A549 (cell line): Measurements from ENCODE around the gene PDE10A. TPM values are rescaled to one million over a fixed set of nuclear protein-coding genes. Genes with fewer than 3 reads are reported as not detected.
"Not testable (repeated sequence)": the region's sequence is repeated elsewhere in the genome, so short reads cannot be mapped to it uniquely, and the experiment has no call there.

ENCODE experiments used
- ATAC-seq, 2 experiments: fragments of 200-7000 bp in 1 of 2; fragments of >200 bp in 1 of 2; cut with Nextera tagmentation in 1 of 2; cut with Tn5 transposase in 1 of 2; 3 replicates each; pipeline versions ENCODE4 v1.8.0 to v1.9.1; 2018 to 2020; ENCODE audit warnings: mild to moderate bottlenecking in 1 of 2, moderate library complexity in 1 of 2
- CTCF ChIA-PET: fragments of 300-600 bp; sonication (Branson Sonifier 250); formaldehyde crosslinking; extraction: SDS; loops from one replicate; lab custom pipeline; 2021; ENCODE audit warnings: antibody characterized with exemption, inconsistent platforms; lab: Yijun Ruan, JAX
- POLR2A ChIA-PET: fragments of 350-600 bp; formaldehyde crosslinking; extraction: SDS; loops from one replicate; lab custom pipeline; 2021; ENCODE audit warnings: antibody characterized with exemption, inconsistent platforms; lab: Yijun Ruan, JAX
- DNase-seq, 2 experiments: peaks; one replicate each; pipeline versions ENCODE4 v3.0.0 to v3.0.0-alpha.2; 2011 to 2016; ENCODE audit warnings: low read depth in 1 of 2, low spot score in 1 of 2
- FAIRE-seq: peaks from 2 replicates; lab custom pipeline; 2011; peaks lifted over from hg19 to GRCh38; lab: Jason Lieb, UNC
- H3K27ac ChIP-seq, 2 experiments: fragments of >200 bp; sonication (Bioruptor Twin); formaldehyde crosslinking; 3 replicates each; pipeline ENCODE4 v1.5.1; 2016 to 2017
- H3K4me1 ChIP-seq: fragments of >200 bp; sonication (Bioruptor Twin); formaldehyde crosslinking; 3 replicates; pipeline ENCODE4 v1.6.1; 2016
- H3K4me2 ChIP-seq: fragments of >200 bp; sonication (Bioruptor Twin); formaldehyde crosslinking; 3 replicates; pipeline ENCODE4 v1.6.1; 2016
- H3K4me3 ChIP-seq: fragments of >200 bp; sonication (Bioruptor Twin); formaldehyde crosslinking; 3 replicates; pipeline ENCODE4 v1.5.1; 2016
- H3K9me3 ChIP-seq: fragments of >200 bp; sonication (Bioruptor Twin); formaldehyde crosslinking; 3 replicates; pipeline ENCODE4 v1.6.1; 2016
- CBX8 ChIP-seq: fragments of 200-600 bp; sonication (generic); IDR thresholded peaks from 2 replicates; pipeline ENCODE4 v1.6.1; 2016
- CHD2 ChIP-seq: fragments of 150-350 bp; IDR thresholded peaks from 2 replicates; pipeline ENCODE4 v1.6.1; 2014; ENCODE audit warnings: low read length; ENCODE audit not compliant: partially characterized antibody
- CHD4 ChIP-seq: fragments of 200-600 bp; sonication (generic); IDR thresholded peaks from 2 replicates; pipeline ENCODE4 v1.6.1; 2016; ENCODE audit warnings: antibody characterized with exemption, mild to moderate bottlenecking, borderline replicate concordance
- EHF ChIP-seq: fragments of 250-450 bp; sonication (Bioruptor Pico); IDR thresholded peaks from 2 replicates; pipeline ENCODE4 v1.5.0; 2020; ENCODE audit warnings: mild to moderate bottlenecking
- FOXS1 ChIP-seq: fragments of 250-450 bp; sonication (Bioruptor Pico); IDR thresholded peaks from 2 replicates; pipeline ENCODE4 v1.5.0; 2020; ENCODE audit warnings: mild to moderate bottlenecking, moderate library complexity
- GATA3 ChIP-seq: IDR thresholded peaks from 2 replicates; pipeline ENCODE4 v1.6.1; 2012; ENCODE audit warnings: borderline replicate concordance
- JUNB ChIP-seq: fragments of >200 bp; sonication (Bioruptor Twin); formaldehyde crosslinking; IDR thresholded peaks from 2 replicates; pipeline ENCODE4 v1.6.1; 2016
- KDM5A ChIP-seq: fragments of 200-600 bp; sonication (generic); IDR thresholded peaks from 2 replicates; pipeline ENCODE4 v1.6.1; 2016; ENCODE audit warnings: antibody characterized with exemption, mild to moderate bottlenecking
- MAFK ChIP-seq: fragments of 450-650 bp; IDR thresholded peaks from 2 replicates; pipeline ENCODE4 v1.6.1; 2014; ENCODE audit not compliant: partially characterized antibody
- NFE2L2 ChIP-seq: fragments of 150-350 bp; conservative IDR thresholded peaks from 2 replicates; pipeline ENCODE4 v1.6.1; 2014; ENCODE audit warnings: low read length
- NR3C1 ChIP-seq: fragments of >200 bp; sonication (Bioruptor Twin); formaldehyde crosslinking; IDR thresholded peaks from 3 replicates; pipeline ENCODE4 v1.6.1; 2017
- POLR2A ChIP-seq: IDR thresholded peaks from 2 replicates; pipeline ENCODE4 v1.6.1; 2012; ENCODE audit warnings: mild to moderate bottlenecking, low read length
- RCOR1 ChIP-seq: fragments of 150-350 bp; IDR thresholded peaks from 2 replicates; pipeline ENCODE4 v1.6.1; 2014; ENCODE audit warnings: antibody characterized with exemption, low read length, low read depth
- SMC3 ChIP-seq: fragments of >200 bp; sonication (Bioruptor Twin); formaldehyde crosslinking; IDR thresholded peaks from 3 replicates; pipeline ENCODE4 v1.6.1; 2018; ENCODE audit warnings: inconsistent platforms
- ZC3H11A ChIP-seq: fragments of 450-650 bp; IDR thresholded peaks from 2 replicates; pipeline ENCODE4 v1.6.1; 2014; ENCODE audit warnings: antibody characterized with exemption, mild to moderate bottlenecking
- ZNF302 ChIP-seq: fragments of 250-450 bp; sonication (Bioruptor Pico); IDR thresholded peaks from 2 replicates; pipeline ENCODE4 v1.9.0; 2021; ENCODE audit warnings: inconsistent platforms, mild to moderate bottlenecking, moderate library complexity
- ZSCAN20 ChIP-seq: fragments of 250-450 bp; sonication (Bioruptor Pico); IDR thresholded peaks from 2 replicates; pipeline ENCODE4 v1.8.0; 2022; ENCODE audit warnings: mild to moderate bottlenecking, moderate library complexity
- WGBS: methylation state at CpG from one replicate; pipeline ENCODE4 v1.1.6; 2017; ENCODE audit errors: missing lambda C conversion rate; 5-methylcytosine and 5-hydroxymethylcytosine counted together
- polyA plus RNA-seq, 4 experiments: library from polyadenylated mRNA; depleted of rRNA in 3 of 4; stranded (reverse); fragments of >200 nt; fragmentation: RNase III in 1 of 4; extraction: RNeasy Plus Mini Kit Qiagen cat#74134 plus additional on column Dnase treatment in 1 of 4; gene quantifications; 2 replicates in 3 of 4; 3 replicates in 1 of 4; pipeline ENCODE4 v1.2.3, GENCODE V29; 2011 to 2017
- TF ChIP-seq, protein P1 (sequence below): fragments of >200 bp; sonication (Bioruptor Twin); formaldehyde crosslinking; IDR thresholded peaks from 3 replicates; pipeline ENCODE4 v1.6.1; 2016
- TF ChIP-seq, protein P2 (sequence below): IDR thresholded peaks from 2 replicates; pipeline ENCODE4 v1.6.1; 2012
- TF ChIP-seq, protein P3 (sequence below): fragments of 200-600 bp; sonication (generic); IDR thresholded peaks from 2 replicates; pipeline ENCODE4 v1.6.1; 2016; ENCODE audit warnings: antibody characterized with exemption, mild to moderate bottlenecking, moderate library complexity

PDE10A gene
- polyA plus RNA-seq, 2 of the 4 experiments (the other 2 are of a cell fraction) = 44.9 to 92.5 TPM

DNA sequence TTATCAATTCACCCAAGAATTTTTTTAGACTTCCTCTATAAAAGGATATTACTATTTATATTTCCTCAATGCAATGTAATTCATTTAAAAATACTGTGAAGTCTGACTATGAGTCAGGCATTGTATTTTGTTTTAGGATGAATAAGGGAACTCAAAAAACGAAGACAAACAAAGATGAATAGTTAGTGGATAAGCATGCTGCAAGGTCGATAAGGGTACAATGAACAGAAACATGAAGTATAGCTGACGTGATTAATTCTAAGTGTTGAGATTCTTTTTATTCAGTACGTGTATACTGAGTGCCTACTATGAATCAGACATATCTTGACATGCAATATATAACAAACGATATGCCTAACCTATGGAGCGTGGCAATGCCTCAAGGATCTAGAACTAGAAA is 105.4 kb downstream of the PDE10A start:
- Histone ChIP-seq H3K4me3 (no peak overlapping the region), H3K4me1 (peaks cover 44% of the 10 kb centered on the region), H3K9me3 (no peaks in the 10 kb centered on the region), H3K27ac (no peak overlapping the region), H3K4me2 (no peak overlapping the region)
- no peak for DNase-seq
- ATAC-seq = no peak
- POLR2A ChIA-PET = no interaction called here
- TF ChIP-seq NFE2L2 = no peak
- TF ChIP-seq CHD4 = no peak
- TF ChIP-seq, protein P1, sequence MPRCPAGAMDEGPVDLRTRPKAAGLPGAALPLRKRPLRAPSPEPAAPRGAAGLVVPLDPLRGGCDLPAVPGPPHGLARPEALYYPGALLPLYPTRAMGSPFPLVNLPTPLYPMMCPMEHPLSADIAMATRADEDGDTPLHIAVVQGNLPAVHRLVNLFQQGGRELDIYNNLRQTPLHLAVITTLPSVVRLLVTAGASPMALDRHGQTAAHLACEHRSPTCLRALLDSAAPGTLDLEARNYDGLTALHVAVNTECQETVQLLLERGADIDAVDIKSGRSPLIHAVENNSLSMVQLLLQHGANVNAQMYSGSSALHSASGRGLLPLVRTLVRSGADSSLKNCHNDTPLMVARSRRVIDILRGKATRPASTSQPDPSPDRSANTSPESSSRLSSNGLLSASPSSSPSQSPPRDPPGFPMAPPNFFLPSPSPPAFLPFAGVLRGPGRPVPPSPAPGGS = no peak
- TF ChIP-seq EHF (CRISPR knock-in tag) = no peak
- TF ChIP-seq MAFK = no peak
- no peak for TF ChIP-seq SMC3
- no peak for TF ChIP-seq NR3C1
- TF ChIP-seq, protein P2, sequence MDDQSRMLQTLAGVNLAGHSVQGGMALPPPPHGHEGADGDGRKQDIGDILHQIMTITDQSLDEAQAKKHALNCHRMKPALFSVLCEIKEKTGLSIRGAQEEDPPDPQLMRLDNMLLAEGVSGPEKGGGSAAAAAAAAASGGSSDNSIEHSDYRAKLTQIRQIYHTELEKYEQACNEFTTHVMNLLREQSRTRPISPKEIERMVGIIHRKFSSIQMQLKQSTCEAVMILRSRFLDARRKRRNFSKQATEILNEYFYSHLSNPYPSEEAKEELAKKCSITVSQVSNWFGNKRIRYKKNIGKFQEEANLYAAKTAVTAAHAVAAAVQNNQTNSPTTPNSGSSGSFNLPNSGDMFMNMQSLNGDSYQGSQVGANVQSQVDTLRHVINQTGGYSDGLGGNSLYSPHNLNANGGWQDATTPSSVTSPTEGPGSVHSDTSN = no peak
- no peak for TF ChIP-seq ZNF302 (CRISPR knock-in tag)
- no peak for TF ChIP-seq CHD2
- TF ChIP-seq, protein P3, sequence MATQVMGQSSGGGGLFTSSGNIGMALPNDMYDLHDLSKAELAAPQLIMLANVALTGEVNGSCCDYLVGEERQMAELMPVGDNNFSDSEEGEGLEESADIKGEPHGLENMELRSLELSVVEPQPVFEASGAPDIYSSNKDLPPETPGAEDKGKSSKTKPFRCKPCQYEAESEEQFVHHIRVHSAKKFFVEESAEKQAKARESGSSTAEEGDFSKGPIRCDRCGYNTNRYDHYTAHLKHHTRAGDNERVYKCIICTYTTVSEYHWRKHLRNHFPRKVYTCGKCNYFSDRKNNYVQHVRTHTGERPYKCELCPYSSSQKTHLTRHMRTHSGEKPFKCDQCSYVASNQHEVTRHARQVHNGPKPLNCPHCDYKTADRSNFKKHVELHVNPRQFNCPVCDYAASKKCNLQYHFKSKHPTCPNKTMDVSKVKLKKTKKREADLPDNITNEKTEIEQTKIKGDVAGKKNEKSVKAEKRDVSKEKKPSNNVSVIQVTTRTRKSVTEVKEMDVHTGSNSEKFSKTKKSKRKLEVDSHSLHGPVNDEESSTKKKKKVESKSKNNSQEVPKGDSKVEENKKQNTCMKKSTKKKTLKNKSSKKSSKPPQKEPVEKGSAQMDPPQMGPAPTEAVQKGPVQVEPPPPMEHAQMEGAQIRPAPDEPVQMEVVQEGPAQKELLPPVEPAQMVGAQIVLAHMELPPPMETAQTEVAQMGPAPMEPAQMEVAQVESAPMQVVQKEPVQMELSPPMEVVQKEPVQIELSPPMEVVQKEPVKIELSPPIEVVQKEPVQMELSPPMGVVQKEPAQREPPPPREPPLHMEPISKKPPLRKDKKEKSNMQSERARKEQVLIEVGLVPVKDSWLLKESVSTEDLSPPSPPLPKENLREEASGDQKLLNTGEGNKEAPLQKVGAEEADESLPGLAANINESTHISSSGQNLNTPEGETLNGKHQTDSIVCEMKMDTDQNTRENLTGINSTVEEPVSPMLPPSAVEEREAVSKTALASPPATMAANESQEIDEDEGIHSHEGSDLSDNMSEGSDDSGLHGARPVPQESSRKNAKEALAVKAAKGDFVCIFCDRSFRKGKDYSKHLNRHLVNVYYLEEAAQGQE = no peak
- no peak for TF ChIP-seq GATA3
- no peak for TF ChIP-seq JUNB
- no peak for TF ChIP-seq ZC3H11A
- no peak for FAIRE-seq
- 80% methylated on average over 6 of the region's 6 CpGs for WGBS
- CTCF ChIA-PET = no interaction called here

DNA sequence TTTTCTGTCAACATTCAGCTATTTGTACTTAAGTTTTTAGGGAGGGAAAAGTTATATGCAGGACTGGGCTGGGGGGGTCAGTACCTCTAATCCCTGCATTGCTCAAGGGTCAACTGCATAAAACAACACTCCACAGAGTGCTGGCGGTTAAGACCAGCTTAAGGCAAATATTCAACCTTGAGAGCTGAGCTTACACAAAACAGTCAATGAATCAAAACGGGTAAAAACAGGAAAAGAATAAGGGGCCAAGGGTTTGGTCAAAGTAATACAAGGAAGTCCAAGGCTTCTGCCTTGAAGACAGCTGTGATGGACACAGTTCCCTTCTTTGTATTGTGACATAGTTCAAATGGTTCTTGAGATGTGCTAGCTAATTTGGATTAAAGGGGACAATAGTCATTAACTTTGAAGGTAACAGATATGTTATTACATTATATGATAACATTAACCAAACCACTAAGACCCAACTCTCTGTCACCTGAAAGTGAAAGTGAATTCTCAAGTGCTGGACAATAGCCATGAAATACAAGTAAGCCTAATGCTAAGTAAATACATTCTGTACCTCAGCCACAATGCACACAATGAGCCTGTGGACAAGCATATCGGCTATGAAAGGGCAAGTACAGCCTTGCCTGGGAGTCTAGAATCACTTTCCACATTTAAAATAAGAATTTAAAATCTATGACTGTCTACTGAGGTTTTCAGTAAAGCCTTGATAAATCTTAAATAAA is 106.8 kb downstream of the PDE10A start:
- peak in 1 of 2 experiments; percentile 53; a peak in 3 of 6 replicates for ATAC-seq
- peaks cover 54% of the 10 kb centered on the region for H3K4me1 ChIP-seq
- CTCF ChIA-PET = no interaction called here
- POLR2A ChIA-PET = no interaction called here
- H3K4me3 ChIP-seq = peak overlapping the region; percentile 16; the same call in 1 of the 3 replicates
- no peak for FAIRE-seq
- peak overlapping the region; percentile 60 to 73 for H3K27ac ChIP-seq
- peak in 1 of 2 experiments; percentile 44 for DNase-seq
- 18% methylated on average over 3 of the region's 3 CpGs for WGBS
- TF ChIP-seq KDM5A (no peak), RCOR1 (no peak), ZSCAN20 (no peak), CBX8 (no peak), POLR2A (no peak), FOXS1 (CRISPR knock-in tag) (no peak)
- TF ChIP-seq, all 56 proteins: peak for 0
- H3K9me3 ChIP-seq = no peaks in the 10 kb centered on the region
- H3K4me2 ChIP-seq = peak overlapping the region; percentile 74

DNA sequence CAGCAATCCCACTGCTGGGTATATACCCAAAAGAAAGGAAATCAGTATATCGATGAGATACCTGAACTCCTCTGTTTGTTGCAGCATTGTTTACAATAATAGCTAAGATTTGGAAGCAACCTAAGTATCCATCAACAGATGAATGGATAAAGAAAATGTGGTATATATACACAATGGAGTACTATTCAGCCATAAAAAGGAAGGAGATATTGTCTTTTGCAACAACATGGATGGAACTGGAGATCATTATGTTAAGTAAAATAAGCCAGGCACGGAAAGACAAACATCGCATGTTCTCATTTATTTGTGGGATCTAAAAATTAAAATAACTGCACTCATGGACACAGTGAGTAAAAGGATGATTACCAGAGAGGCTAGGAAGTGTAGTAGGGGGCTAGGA is 108.4 kb downstream of the PDE10A start:
- not testable (repeated sequence) for ATAC-seq

More for the DNA sequence above, 108.4 kb downstream of the PDE10A start:
- H3K4me3 ChIP-seq, CTCF ChIA-PET, FAIRE-seq, POLR2A ChIA-PET, H3K4me2 ChIP-seq, DNase-seq, H3K9me3 ChIP-seq, H3K27ac ChIP-seq: not testable (repeated sequence)
- peaks cover 65% of the 10 kb centered on the region for H3K4me1 ChIP-seq
- 88% methylated on average over 3 of the region's 3 CpGs for WGBS
